Measurements from ENCODE around the gene RNASEH1.
A peak's percentile ranks its signal among the peaks of the same experiment; 100 is the strongest.

Gene RNASEH1, protein sequence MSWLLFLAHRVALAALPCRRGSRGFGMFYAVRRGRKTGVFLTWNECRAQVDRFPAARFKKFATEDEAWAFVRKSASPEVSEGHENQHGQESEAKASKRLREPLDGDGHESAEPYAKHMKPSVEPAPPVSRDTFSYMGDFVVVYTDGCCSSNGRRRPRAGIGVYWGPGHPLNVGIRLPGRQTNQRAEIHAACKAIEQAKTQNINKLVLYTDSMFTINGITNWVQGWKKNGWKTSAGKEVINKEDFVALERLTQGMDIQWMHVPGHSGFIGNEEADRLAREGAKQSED

DNA sequence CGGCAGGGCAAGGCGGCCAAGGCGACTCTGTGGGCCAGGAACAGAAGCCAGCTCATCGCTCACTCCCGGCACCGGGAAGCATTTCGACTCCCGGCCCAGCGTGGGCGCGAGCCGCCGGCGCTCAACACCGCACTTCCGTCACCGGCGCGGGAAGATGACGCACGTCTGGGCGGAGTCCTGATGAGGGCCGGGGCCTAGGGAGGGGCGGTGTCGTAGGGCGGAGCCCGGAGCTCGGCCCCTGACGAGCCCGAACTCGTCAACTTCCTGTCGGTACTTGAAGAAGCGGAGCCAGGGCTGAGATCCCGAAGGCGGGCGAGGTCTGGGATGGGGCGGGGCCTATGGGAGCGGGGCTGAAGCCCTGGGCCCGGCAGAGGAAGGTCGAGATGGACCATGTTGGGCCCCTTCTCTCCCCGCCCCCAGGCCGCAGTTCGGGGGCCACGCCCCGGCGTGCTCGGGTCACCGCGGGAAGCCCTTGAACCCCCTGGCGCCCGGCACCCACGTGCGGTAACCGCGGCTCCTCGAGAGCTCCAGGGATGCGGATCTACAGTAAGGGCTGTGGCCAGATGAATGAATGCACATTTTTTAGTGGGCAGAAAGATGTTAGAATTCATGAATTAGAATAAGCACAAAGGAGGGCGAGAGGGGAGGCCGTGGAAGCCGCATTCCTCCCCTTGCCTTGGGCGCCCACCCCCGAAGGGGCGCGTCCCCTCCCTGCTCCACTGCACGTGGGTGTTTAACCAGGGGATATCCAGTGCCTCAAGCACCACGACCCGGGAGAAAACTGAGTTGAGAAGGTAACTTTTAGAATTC lies at the start of gene RNASEH1:
TSS of gene RNASEH1 (minus strand) at position 129 of the 810 bp plus-strand sequence. CDS start at position 56, 73 bp downstream.
- peak; percentile 97 for DNase-seq (ENCODE audit: low spot score)

GRCh38 chr2:3606370-3607201 lies 48.5 kb upstream of the RNASEH1 start:
- DNase-seq (ENCODE audit: low spot score) = no peak

DNA sequence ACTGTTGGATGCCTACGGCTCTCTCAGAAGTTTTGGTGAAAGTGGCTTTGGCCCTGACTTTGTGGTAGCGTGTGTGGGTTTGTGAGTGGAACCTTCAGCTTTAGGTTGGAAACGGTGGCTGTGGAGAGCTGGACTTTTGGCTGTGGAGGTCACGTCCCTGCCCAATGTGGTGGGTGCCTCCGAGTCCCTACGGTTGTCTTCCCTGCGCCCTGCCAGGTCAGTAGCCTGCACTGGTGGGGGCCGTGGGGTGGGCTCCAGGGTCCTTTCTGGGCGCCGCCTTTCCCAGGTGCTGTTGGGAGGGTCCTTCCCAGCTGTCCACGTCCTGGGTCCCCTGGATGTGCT lies 47.9 kb upstream of the RNASEH1 start:
- DNase-seq (ENCODE audit: low spot score) = no peak

DNA sequence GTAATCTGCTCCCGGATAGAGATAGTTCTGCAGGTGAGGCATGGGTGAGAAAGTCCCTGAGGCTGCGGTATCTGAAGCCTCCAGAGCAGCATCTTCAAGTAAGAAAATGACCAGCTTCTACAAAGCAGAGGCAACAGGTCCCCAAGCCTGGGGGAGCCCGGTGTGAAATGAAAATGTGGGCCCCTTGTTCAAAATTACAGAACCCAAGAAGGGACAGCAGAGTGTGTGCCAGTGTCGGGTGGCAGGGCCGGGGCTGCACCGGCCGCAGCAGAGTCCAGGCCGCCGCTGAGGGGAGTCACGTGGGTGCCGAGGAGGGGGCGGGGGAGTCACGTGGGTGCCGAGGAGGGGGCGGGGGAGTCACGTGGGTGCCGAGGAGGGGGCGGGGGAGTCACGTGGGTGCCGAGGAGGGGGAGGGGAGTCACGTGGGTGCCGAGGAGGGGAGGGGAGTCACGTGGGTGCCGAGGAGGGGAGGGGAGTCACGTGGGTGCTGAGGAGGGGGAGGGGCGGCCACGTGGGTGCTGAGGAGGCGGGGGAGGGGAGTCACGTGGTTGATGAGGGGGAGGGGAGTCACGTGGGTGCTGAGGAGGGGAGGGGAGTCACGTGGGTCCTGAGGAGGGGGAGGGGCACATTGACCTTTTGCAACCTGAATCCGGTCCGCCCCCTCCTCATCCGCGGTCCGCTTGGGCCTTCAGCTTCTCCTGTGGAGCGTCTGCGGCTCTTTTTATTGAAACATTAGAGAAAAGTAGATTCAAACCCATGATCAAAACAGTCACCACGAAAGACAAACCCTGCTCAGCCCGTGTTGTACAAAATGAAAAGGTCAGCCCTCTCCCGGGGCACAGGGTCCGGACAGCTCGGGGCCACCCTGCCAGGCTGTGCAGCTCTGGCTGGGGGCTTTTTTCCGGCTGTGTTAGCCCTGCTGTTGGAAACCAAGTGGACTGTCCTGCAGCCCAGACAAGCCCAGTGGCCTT lies 47.1 kb upstream of the RNASEH1 start:
- no peak for DNase-seq (ENCODE audit: low spot score)

GRCh38 chr2:3604207-3604877 lies 46.2 kb upstream of the RNASEH1 start:
- no peak for DNase-seq (ENCODE audit: low spot score)

DNA sequence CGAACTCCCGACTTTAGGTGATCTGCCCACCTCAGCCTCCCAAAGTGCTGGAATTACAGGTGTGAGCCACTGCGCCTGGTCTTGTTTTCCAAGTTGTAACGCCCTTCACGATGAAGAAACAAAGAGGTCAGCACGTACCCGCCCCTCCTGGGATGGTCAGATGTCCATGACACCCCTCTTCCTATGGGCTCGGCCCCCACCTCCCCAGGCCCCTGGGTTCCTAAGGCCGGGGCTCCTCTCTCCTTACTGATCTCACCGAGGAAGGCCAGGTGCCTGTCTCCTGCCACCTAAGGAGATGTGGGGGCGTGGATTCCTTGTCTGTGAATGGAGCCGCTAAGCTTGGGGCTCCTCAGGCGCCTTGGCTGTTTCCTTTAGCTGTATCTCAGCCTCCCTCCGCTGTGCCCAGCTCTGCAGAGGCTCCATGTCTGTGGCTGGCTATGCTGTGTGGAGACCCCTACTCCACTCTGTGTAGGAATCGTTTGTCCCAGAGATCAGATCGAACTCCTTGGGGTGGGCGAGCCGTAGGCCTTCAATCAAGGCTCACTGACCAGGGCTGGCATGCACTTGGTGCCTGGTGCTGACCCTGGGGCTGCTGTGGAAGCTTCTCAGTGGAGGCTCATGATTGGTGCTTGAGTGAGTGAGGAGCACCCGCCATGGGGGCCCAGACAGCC lies 45.5 kb upstream of the RNASEH1 start:
- no peak for DNase-seq (ENCODE audit: low spot score)

- no peak for DNase-seq (ENCODE audit: low spot score)
These were observed 44.6 kb upstream of the RNASEH1 start for GRCh38 chr2:3602553-3603339.

DNA sequence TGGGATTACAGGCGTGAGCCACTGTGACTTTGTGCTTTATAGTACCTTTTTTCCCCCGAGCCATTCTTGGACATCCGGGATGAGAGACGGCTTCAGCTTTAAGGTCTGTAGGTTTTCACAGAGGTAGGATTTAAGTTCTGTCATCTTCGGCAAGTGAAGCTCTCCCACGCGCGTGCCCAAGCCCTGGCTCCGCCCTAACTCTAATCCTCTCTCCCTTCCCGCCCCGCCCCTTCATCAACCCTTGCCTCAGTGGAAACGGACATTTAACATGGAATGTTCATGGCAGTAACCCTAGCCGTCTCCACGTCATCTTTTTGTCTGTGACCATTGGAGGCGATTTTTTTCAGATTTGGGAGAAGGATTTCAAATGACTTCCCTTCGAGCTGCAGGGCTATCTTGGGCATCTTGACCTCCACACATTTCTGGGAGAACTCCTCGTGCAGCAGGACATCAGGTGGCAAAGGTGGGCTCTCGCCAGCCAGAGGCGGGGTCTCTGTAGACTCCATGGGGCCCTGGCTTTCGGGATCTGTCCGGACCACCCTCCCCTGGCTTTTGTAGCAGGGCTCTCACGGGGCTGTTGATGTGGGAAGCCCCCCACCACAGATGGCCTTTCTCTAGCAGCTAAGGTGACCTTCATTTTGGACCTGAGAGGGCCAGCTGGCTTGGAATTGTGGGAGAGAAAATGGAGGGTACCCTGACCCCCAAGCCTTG lies 43.6 kb upstream of the RNASEH1 start:
- no peak for DNase-seq (ENCODE audit: low spot score)

DNA sequence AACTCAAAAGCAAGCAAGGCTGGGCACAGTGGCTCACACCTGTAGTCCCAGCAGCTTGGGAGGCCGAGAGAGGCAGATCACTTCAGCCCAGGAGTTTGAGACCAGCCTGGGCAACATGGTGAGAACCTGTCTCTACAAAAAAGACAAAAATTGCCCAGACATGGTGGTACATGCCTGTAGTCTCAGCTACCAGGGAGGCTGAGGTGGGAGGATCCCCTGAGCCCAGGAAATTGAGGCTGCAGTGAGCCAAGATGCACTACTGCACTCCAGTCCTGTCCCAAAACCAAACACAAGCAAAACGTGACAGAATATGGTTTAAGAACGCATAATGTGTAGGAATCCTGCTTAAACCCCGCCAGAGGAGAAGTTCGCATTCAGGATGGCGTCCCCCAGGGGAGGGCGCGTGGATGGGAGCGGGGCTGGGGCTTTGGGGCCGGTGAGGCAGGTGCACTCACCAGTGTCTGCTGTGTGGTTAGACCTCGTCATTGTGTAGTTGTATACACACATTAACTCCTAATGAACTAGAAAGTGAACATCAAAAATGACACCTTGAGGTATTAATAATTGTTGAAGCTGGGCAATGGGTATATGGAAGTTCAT lies 42.2 kb upstream of the RNASEH1 start:
- DNase-seq (ENCODE audit: low spot score) = no peak

DNA sequence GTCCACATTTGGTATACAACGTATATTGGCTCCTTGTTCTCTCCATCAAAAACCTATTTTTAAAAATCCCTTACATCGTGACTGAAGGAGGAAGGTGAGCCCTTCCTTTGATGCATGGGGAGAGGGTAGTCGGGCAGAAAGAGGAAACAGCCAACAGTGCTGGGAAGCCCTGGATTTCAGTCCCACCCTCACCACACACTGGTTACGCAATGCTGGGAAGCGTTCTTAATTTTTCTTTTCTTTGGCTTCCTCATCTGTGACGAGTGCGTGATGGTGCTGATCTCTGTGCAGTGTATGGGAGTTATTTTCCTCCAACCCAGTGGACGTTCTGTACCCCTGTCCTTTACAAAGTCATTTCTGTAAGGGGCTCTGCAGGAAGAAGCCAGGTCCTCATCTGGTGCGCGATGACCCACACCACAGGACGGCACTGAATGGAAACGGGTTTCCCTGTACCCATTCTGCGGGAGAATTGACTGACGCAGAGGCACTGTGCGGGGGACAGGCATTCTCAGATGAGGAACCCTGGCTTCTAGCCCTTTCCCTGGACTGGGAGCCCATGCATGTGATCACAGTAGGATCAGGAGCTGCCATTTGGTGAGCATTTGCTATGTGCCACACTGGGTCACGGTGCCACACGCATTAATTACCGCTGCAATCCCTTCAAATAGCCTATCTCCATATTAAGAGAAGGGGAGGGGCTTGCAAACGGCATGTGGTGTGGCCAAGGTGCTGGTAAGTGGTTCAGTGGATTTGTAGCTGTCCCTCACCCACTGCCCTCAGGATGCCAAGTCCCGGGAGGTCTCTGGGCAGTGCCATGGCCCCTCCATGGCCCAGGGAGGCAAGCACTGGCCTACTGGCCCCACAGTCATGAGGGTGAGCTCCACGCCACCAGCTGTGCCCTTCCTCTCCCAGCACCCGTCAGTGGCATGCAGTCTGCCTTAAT lies 41.0 kb upstream of the RNASEH1 start:
- no peak for DNase-seq (ENCODE audit: low spot score)

- DNase-seq (ENCODE audit: low spot score) = no peak
These were observed 40.2 kb upstream of the RNASEH1 start for GRCh38 chr2:3598197-3598910.

DNA sequence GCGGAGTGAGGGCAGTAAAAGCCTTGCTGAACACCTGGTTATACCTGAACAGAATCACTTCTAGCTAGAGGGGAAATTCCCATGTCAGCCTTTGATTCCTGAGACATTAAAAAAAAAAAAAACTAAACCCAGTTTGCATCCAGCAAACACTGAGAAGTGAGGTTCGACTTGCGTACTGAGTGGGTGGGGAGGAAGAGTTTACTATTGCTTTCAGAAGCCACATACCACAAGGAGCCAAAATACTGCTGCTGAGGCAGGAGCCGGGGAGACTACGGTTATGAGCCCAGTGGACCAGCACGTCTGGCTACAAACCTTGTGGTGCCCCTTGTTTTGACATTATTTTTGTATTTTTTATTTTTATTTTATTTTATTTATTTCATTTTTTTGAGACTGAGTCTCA lies 39.4 kb upstream of the RNASEH1 start:
- DNase-seq (ENCODE audit: low spot score) = no peak

- DNase-seq (ENCODE audit: low spot score) = no peak
These were observed 38.8 kb upstream of the RNASEH1 start for GRCh38 chr2:3596901-3597417.

- no peak for DNase-seq (ENCODE audit: low spot score)
These were observed 37.9 kb upstream of the RNASEH1 start for GRCh38 chr2:3595985-3596384.

DNA sequence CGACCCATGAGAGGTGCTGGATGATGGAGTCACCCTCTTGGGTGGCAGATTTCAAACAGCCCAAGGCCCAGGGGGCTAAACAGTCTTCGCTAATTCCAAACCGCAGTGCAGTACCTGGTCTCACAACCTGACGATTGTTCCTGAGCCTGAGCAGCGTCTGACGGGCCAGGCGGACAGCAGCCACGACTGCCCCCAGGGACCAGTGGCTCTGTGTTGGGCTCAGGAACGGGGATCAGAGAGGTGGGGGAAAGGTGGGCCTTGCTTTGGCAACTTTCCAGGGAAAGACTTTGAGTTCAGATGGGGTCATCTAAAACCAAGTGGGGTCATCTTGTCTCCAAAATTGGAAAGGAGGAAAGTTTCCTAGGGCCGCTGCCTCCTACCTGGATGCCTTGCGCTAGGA lies 37.3 kb upstream of the RNASEH1 start:
- DNase-seq (ENCODE audit: low spot score) = no peak

DNA sequence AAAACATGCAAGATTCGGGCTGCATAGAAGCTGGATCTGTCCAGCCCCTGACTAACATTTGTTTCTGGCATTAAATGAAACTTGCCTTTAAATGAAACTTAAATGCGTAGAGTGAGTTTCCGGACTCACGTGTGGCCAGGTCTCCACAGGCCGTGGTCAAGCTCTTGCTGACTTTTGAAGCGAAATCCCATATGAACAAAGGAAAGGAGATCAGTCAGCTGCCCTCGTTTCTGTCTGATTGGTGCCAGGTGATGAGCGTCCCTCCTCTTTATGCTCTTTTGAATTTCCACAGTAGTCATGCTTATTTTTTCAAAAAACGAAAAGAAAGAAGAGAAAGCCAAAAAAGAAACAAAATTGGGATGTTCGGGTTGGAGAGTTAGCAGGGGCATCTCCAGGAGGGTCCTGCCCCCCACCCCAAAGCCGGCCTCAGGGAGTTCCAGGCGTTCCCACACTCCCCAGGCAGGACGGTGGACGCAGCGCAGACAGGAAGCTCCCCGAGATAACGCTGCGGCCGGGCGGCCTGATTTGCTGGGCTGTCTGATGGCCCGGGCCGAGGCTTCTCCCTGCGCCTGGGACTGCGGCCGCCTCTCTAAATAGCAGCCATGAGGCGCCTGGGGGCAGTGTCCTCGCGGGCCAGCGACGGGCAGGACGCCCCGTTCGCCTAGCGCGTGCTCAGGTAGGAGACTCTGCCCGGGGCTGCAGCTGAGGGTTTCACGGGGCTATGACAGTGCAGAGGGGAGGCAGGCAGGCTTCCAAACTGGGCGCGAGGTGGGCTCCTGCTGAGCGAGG lies 36.6 kb upstream of the RNASEH1 start, which contains the start of gene COLEC11:
TSS of gene COLEC11 (plus strand) at position 620 of the 789 bp plus-strand sequence. CDS start 9,229 bp downstream, outside the sequence.
- DNase-seq (ENCODE audit: low spot score) = no peak

All from hematopoietic multipotent progenitor cell treated with erythropoietin and hydrocortisone succinate and interleukin-3 and kit ligand, for 15 days (in vitro differentiated cells).